T-cell (primary cell): ENCODE measurements around the gene URB1. TPM values are rescaled to one million over a fixed set of nuclear protein-coding genes. Genes with fewer than 3 reads are reported as not detected.
"Not testable (repeated sequence)": the region's sequence is repeated elsewhere in the genome, so short reads cannot be mapped to it uniquely, and the experiment has no call there.

Experiments
- ATAC-seq, 4 experiments: fragments of 200-7000 bp in 3 of 4; fragments of 150-1000 bp in 1 of 4; cut with Tn5 transposase; replicated peaks in 1 of 4; 1 replicate in 3 of 4; 2 replicates in 1 of 4; pipeline ENCODE4 v1.10.0; 2021; ENCODE audit warnings: moderate library complexity in 3 of 4, mild to moderate bottlenecking in 2 of 4, moderate number of reproducible peaks in 1 of 4
- CTCF ChIA-PET, 2 donors: fragments of 300-600 bp; sonication (Branson Sonifier 250); formaldehyde crosslinking; loops; one replicate each; lab custom pipeline; 2022; ENCODE audit warnings: antibody characterized with exemption in 2 of 2; lab: Charles Lee
- POLR2A ChIA-PET, 2 donors: fragments of 300-600 bp; sonication (Branson Sonifier 250); formaldehyde crosslinking; loops; one replicate each; lab custom pipeline; 2022; ENCODE audit warnings: antibody characterized with exemption in 2 of 2; lab: Charles Lee
- DNase-seq, 35 experiments: peaks; one replicate each; pipeline versions ENCODE4 v3.0.0 to v3.0.0-alpha.2; 2013 to 2023
- H3K27ac ChIP-seq: one replicate; pipeline ENCODE4 v1.5.1; 2013; ENCODE audit warnings: low read length
- H3K27me3 ChIP-seq, 2 experiments: replicated peaks in 1 of 2; 1 replicate in 1 of 2; 2 replicates in 1 of 2; pipeline versions ENCODE4 v1.6.1 to v1.7.0; 2013; ENCODE audit warnings: low read length in 1 of 2, mixed read lengths in 1 of 2; ENCODE audit not compliant: control insufficient read depth in 2 of 2, insufficient read depth in 2 of 2; ENCODE audit errors: extremely low read depth in 1 of 2
- H3K36me3 ChIP-seq, 2 donors: 1 replicate in 1 of 2; 2 replicates in 1 of 2; pipeline versions ENCODE4 v1.6.1 to v1.7.0; 2013; ENCODE audit warnings: low read length in 1 of 2; ENCODE audit not compliant: control insufficient read depth in 2 of 2, insufficient read depth in 1 of 2; ENCODE audit errors: extremely low read depth in 1 of 2
- H3K4me1 ChIP-seq, 2 experiments: 1 replicate in 1 of 2; 2 replicates in 1 of 2; pipeline versions ENCODE4 v1.6.1 to v1.7.0; 2013; ENCODE audit warnings: low read length in 2 of 2, mixed read lengths in 1 of 2; ENCODE audit not compliant: insufficient read depth in 2 of 2, control insufficient read depth in 1 of 2; ENCODE audit errors: extremely low read depth in 1 of 2
- H3K4me3 ChIP-seq, 2 donors: 1 replicate in 1 of 2; 2 replicates in 1 of 2; pipeline versions ENCODE4 v1.5.1 to v1.7.0; 2013; ENCODE audit warnings: mild to moderate bottlenecking in 2 of 2, low read length in 1 of 2, moderate library complexity in 1 of 2; ENCODE audit not compliant: control insufficient read depth in 1 of 2; ENCODE audit errors: extremely low read depth in 1 of 2
- H3K9me3 ChIP-seq: 2 replicates; pipeline ENCODE4 v1.7.0; 2013
- H3K27ac Mint-ChIP-seq, 2 donors: one replicate each; pipeline ENCODE4 v1.8.0; 2020 to 2021; ENCODE audit warnings: mild to moderate bottlenecking in 2 of 2, mixed read lengths in 2 of 2
- H3K27me3 Mint-ChIP-seq, 2 donors: one replicate each; pipeline ENCODE4 v1.8.0; 2021 to 2022; ENCODE audit warnings: mixed read lengths in 2 of 2
- H3K36me3 Mint-ChIP-seq: one replicate; pipeline ENCODE4 v1.8.0; 2021; ENCODE audit warnings: mixed read lengths
- H3K4me1 Mint-ChIP-seq, 3 donors: one replicate each; pipeline ENCODE4 v1.8.0; 2020 to 2022; ENCODE audit warnings: mixed read lengths in 3 of 3, mild to moderate bottlenecking in 1 of 3
- H3K4me3 Mint-ChIP-seq, 3 donors: one replicate each; pipeline ENCODE4 v1.8.0; 2020 to 2022; ENCODE audit warnings: mild to moderate bottlenecking in 3 of 3, mixed read lengths in 3 of 3, moderate library complexity in 3 of 3
- H3K9me3 Mint-ChIP-seq, 3 donors: one replicate each; pipeline ENCODE4 v1.8.0; 2020 to 2022; ENCODE audit warnings: mixed read lengths in 3 of 3
- WGBS: methylation state at CpG from one replicate; pipeline ENCODE4 v1.1.5; 2013; ENCODE audit warnings: missing lambda C conversion rate; ENCODE audit not compliant: insufficient coverage; 5-methylcytosine and 5-hydroxymethylcytosine counted together
- total RNA-seq, 35 experiments: library from RNA in 6 of 35; stranded (reverse) in 6 of 35; fragments of 120-200 nt in 1 of 35; gene quantifications; one replicate each; pipeline versions ENCODE4 v1.2.1 to v1.2.4 and lab custom pipeline; 2013 to 2026

Gene URB1
- total RNA-seq, 5 donors from 2014 or later (not counting 1 experiment from before 2014, with no cell fraction given), result 13.4 to 20.2 (median 18.9) TPM

GRCh38 chr21:32370998-32371766 is 21.6 kb downstream of the URB1 start:
- no peaks in the 10 kb centered on the region for H3K4me1 Mint-ChIP-seq
- no peaks in the 10 kb centered on the region for H3K9me3 Mint-ChIP-seq
- Histone ChIP-seq H3K36me3 (peaks cover 15 to 71% of the 10 kb centered on the region in 2 donors), H3K4me3 (no peak overlapping the region), H3K27me3 (no peaks in the 10 kb centered on the region), H3K4me1 (no peaks in the 10 kb centered on the region), H3K27ac (no peak overlapping the region), H3K9me3 (no peaks in the 10 kb centered on the region)
- no peak overlapping the region for H3K27ac Mint-ChIP-seq
- DNase-seq (no peak), ATAC-seq (no peak)
- POLR2A ChIA-PET, result no interaction called here
- H3K4me3 Mint-ChIP-seq, result no peak overlapping the region
- CTCF ChIA-PET, result interaction anchor here in 1 of 2 donors (0.6 kb wide), 1 partner anchor 654 kb away, joined by 3 read pairs; no protein-coding TSS in a partner anchor
- WGBS, result 93% methylated on average over 2 of the region's 6 CpGs
- H3K36me3 Mint-ChIP-seq, result peaks cover 58% of the 10 kb centered on the region
- H3K27me3 Mint-ChIP-seq, result no peaks in the 10 kb centered on the region

- H3K27ac ChIP-seq, H3K4me3 ChIP-seq, CTCF ChIA-PET, H3K27ac Mint-ChIP-seq, ATAC-seq, H3K9me3 ChIP-seq, DNase-seq, H3K4me1 Mint-ChIP-seq, H3K9me3 Mint-ChIP-seq, H3K27me3 ChIP-seq, H3K4me1 ChIP-seq, H3K27me3 Mint-ChIP-seq, H3K4me3 Mint-ChIP-seq, POLR2A ChIA-PET: not testable (repeated sequence)
- H3K36me3 Mint-ChIP-seq, result peaks cover 59% of the 10 kb centered on the region
- H3K36me3 ChIP-seq, result peaks cover 25 to 78% of the 10 kb centered on the region in 2 donors
- WGBS, result no CpG with 5 or more reads among the region's 1 CpG
Observed at GRCh38 chr21:32368961-32369360, 23.9 kb downstream of the URB1 start.

GRCh38 chr21:32368386-32368785 is 24.4 kb downstream of the URB1 start:
- no peaks in the 10 kb centered on the region for H3K4me1 ChIP-seq
- H3K9me3 ChIP-seq, result no peaks in the 10 kb centered on the region
- no peak overlapping the region for H3K27ac Mint-ChIP-seq
- no peaks in the 10 kb centered on the region for H3K4me1 Mint-ChIP-seq
- ATAC-seq (no peak), DNase-seq (no peak)
- no peaks in the 10 kb centered on the region for H3K27me3 ChIP-seq
- no peak overlapping the region for H3K27ac ChIP-seq
- H3K9me3 Mint-ChIP-seq, result no peaks in the 10 kb centered on the region
- H3K4me3 Mint-ChIP-seq, result no peak overlapping the region
- ChIA-PET CTCF (interaction anchor here in 1 of 2 donors (0.8 kb wide), 1 partner anchor 34 kb away, joined by 4 read pairs; no protein-coding TSS in a partner anchor), POLR2A (no interaction called here)
- H3K27me3 Mint-ChIP-seq, result no peaks in the 10 kb centered on the region
- WGBS, result 93% methylated on average over 6 of the region's 9 CpGs
- peaks cover 25 to 80% of the 10 kb centered on the region in 2 donors for H3K36me3 ChIP-seq
- H3K36me3 Mint-ChIP-seq, result peaks cover 64% of the 10 kb centered on the region
- H3K4me3 ChIP-seq, result no peak overlapping the region

DNA sequence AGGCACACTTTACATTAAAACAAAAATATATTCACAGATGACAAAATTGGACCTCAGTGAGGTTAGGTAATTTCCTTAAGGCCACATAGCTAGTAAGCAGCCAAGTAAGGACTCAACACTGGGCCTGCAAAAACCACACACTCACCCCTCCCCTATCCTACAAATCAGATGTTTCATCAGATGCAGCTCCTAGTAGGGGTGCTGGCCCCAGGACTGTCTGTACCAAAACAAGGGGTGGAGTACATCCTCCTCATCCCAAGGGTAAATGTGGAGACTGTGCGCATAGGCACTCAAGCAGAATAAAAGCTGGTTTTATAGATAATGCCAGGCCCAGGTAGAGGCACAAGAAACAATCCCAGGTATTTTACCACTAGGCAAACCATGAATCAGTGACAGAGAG is 25.7 kb downstream of the URB1 start:
- H3K36me3 ChIP-seq, result peaks cover 20 to 80% of the 10 kb centered on the region in 2 donors
- no peak overlapping the region for H3K4me3 ChIP-seq
- POLR2A ChIA-PET, result no interaction called here
- H3K9me3 Mint-ChIP-seq, result no peaks in the 10 kb centered on the region
- peaks cover 62% of the 10 kb centered on the region for H3K36me3 Mint-ChIP-seq
- H3K27me3 ChIP-seq, result no peaks in the 10 kb centered on the region
- no peaks in the 10 kb centered on the region for H3K27me3 Mint-ChIP-seq
- CTCF ChIA-PET, result interaction anchor here in 1 of 2 donors (1.5 kb wide), 1 partner anchor 234 kb away, joined by 8 read pairs; no protein-coding TSS in a partner anchor
- ATAC-seq (no peak), DNase-seq (no peak)
- no peaks in the 10 kb centered on the region for H3K4me1 Mint-ChIP-seq
- no CpG with 5 or more reads among the region's 1 CpG for WGBS
- H3K4me1 ChIP-seq, result no peaks in the 10 kb centered on the region
- H3K27ac ChIP-seq, result no peak overlapping the region
- no peak overlapping the region for H3K4me3 Mint-ChIP-seq
- no peaks in the 10 kb centered on the region for H3K9me3 ChIP-seq
- no peak overlapping the region for H3K27ac Mint-ChIP-seq

DNA sequence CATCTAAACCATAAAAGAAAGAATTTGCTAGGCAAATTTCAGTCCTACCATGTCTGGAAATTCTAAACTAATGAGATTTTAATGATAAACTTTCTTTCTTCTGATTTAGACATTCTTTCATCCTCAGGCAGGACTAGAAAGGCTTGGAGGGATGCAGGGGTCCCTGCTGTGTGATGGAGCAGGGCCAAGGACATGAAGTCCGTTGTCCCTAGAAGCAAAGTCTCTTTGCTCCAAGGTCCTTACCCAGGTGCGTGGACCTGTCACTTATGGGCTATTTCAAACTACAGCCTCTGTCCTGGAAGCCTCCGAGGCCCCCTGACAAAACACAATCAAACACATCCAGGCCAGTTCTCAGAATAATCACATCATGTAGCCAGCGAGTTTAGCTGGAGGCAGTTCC is 26.6 kb downstream of the URB1 start:
- Histone ChIP-seq H3K27me3 (no peaks in the 10 kb centered on the region), H3K9me3 (no peaks in the 10 kb centered on the region), H3K27ac (no peak overlapping the region), H3K4me3 (no peak overlapping the region), H3K36me3 (peaks cover 27 to 80% of the 10 kb centered on the region in 2 donors), H3K4me1 (no peaks in the 10 kb centered on the region)
- Mint-ChIP-seq H3K4me3 (no peak overlapping the region), H3K9me3 (no peaks in the 10 kb centered on the region), H3K27ac (no peak overlapping the region), H3K4me1 (no peaks in the 10 kb centered on the region), H3K36me3 (peaks cover 62% of the 10 kb centered on the region), H3K27me3 (no peaks in the 10 kb centered on the region)
- WGBS, result 100% methylated on average over 4 of the region's 4 CpGs
- ChIA-PET POLR2A (no interaction called here), CTCF (interaction anchor here in 1 of 2 donors (1.5 kb wide), 1 partner anchor 235 kb away, joined by 8 read pairs; no protein-coding TSS in a partner anchor)
- no peak for DNase-seq
- no peak for ATAC-seq

DNA sequence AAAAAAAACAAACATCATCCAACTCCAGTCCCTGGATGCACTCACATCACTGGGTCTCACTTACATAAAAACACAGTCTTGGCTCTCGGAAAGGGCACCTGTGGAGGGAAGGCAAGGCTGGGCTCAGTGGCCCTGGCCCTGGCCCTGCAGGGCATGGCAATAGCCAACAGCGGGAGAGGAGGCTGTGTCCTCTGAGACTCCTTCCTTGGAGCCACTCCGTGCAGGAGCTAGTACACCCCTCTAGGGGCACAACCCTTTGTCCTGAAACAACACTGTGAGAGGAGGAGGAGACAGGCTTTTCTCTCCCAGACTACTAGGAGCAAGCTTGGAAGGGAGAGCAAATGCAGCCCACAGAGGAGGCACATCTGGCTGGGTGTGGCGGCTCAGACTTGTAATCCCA is 28.0 kb downstream of the URB1 start:
- no peaks in the 10 kb centered on the region for H3K4me1 ChIP-seq
- H3K27ac Mint-ChIP-seq, result no peak overlapping the region
- H3K4me1 Mint-ChIP-seq, result no peaks in the 10 kb centered on the region
- H3K36me3 Mint-ChIP-seq, result peaks cover 73% of the 10 kb centered on the region
- H3K27me3 Mint-ChIP-seq, result no peaks in the 10 kb centered on the region
- no peaks in the 10 kb centered on the region for H3K27me3 ChIP-seq
- H3K4me3 ChIP-seq, result no peak overlapping the region
- H3K36me3 ChIP-seq, result peaks cover 30 to 84% of the 10 kb centered on the region in 2 donors
- 83% methylated on average over 1 of the region's 4 CpGs for WGBS
- ATAC-seq (no peak), DNase-seq (no peak)
- POLR2A ChIA-PET, result no interaction called here
- H3K9me3 Mint-ChIP-seq, result no peaks in the 10 kb centered on the region
- H3K9me3 ChIP-seq, result no peaks in the 10 kb centered on the region
- CTCF ChIA-PET, result interaction anchor here in 1 of 2 donors (1.2 kb wide), 1 partner anchor 236 kb away, joined by 4 read pairs; no protein-coding TSS in a partner anchor
- H3K27ac ChIP-seq, result no peak overlapping the region
- H3K4me3 Mint-ChIP-seq, result no peak overlapping the region
